ENCODE results near the gene ABCG1.

The ABCG1 gene

GRCh38 chr21:42346441-42346840, 127.5 kb downstream of the ABCG1 start:
- DNase-seq (ENCODE audit: low read depth, low spot score), result no peak

Measured in activated CD4-positive, CD25-positive, alpha-beta regulatory T cell treated with anti-CD3 and anti-CD28 coated beads, Interleukin-2, amount 50 U/mL, for 16 hours (primary cell).